SH-SY5Y (cell line): Measurements from ENCODE around the gene PHKB.

Experiments
- GATA2 ChIP-seq: IDR thresholded peaks from 2 replicates; pipeline ENCODE4 v1.6.1; 2011; ENCODE audit warnings: mild to moderate bottlenecking, low read depth, low read length
- GATA3 ChIP-seq: IDR thresholded peaks from 2 replicates; pipeline ENCODE4 v1.6.1; 2011; ENCODE audit warnings: low read depth, mild to moderate bottlenecking, low read length, moderate library complexity

PHKB gene

GRCh38 chr16:47728205-47728604 lies 267.1 kb downstream of the PHKB start:
- TF ChIP-seq GATA2 (no peak), GATA3 (no peak)

GRCh38 chr16:47729701-47730100 lies 268.6 kb downstream of the PHKB start:
- TF ChIP-seq GATA2 (no peak), GATA3 (no peak)

- TF ChIP-seq GATA2, result no peak
- TF ChIP-seq GATA3, result no peak
Observed at GRCh38 chr16:47731252-47731651, 270.1 kb downstream of the PHKB start.

GRCh38 chr16:47732122-47732521 lies 271.0 kb downstream of the PHKB start:
- no peak for TF ChIP-seq GATA2
- TF ChIP-seq GATA3, result no peak

- TF ChIP-seq GATA3, result no peak
Observed at GRCh38 chr16:47732523-47733111, 271.5 kb downstream of the PHKB start.

- no peak for TF ChIP-seq GATA2
- no peak for TF ChIP-seq GATA3
Observed at GRCh38 chr16:47734081-47734857, 273.1 kb downstream of the PHKB start.

- no peak for TF ChIP-seq GATA3
- TF ChIP-seq GATA2, result no peak
Observed at GRCh38 chr16:47734987-47735594, 274.0 kb downstream of the PHKB start.

GRCh38 chr16:47750371-47750770 lies 289.2 kb downstream of the PHKB start:
- no peak for TF ChIP-seq GATA3
- TF ChIP-seq GATA2, result no peak
